ENCODE data around the gene PRPF8.

GRCh38 chr17:1714427-1714979 is 29.8 kb upstream of the PRPF8 start:
- no peak for TF ChIP-seq CTCF (IDR thresholded peaks at IDR 0.05; ENCODE audit: low read length)
- no peak for TF ChIP-seq EZH2 (optimal IDR thresholded peaks at IDR 0.05; ENCODE audit: low read depth, low read length)
- TF ChIP-seq EZH2phosphoT487 (IDR thresholded peaks at IDR 0.05; ENCODE audit: low read length): no peak

All from MM.1S (cell line).